ENCODE data around the gene CD68. TPM values are rescaled to one million over a fixed set of nuclear protein-coding genes. Genes with fewer than 3 reads are reported as not detected.

The CD68 gene
- total RNA-seq, 1 donor from 2014 or later = 0.62 TPM

GRCh38 chr17:7559320-7560171, 19.9 kb upstream of the CD68 start:
- DNase-seq = no peak

- no peak for DNase-seq
Observed at GRCh38 chr17:7560172-7561027, 19.0 kb upstream of the CD68 start.

GRCh38 chr17:7561028-7561575, 18.3 kb upstream of the CD68 start:
- DNase-seq = peak; percentile 64

GRCh38 chr17:7561589-7562207, 17.7 kb upstream of the CD68 start, which contains the start of gene SENP3:
SENP3 (plus strand) TSS chr17:7561919; CDS start chr17:7563077, 1,158 bp downstream.
- DNase-seq = peak; percentile 82

- no peak for DNase-seq
Observed at GRCh38 chr17:7562208-7562605, 17.2 kb upstream of the CD68 start.

GRCh38 chr17:7563115-7563869, 16.1 kb upstream of the CD68 start:
- DNase-seq = no peak

GRCh38 chr17:7569571-7569970, 9.9 kb upstream of the CD68 start:
- no peak for DNase-seq

- DNase-seq = no peak
Observed at GRCh38 chr17:7570351-7570750, 9.1 kb upstream of the CD68 start.

- DNase-seq = no peak
Observed at GRCh38 chr17:7572338-7572587, 7.2 kb upstream of the CD68 start.

- DNase-seq = peak; percentile 99
Observed at GRCh38 chr17:7572588-7573323, 6.7 kb upstream of the CD68 start.

GRCh38 chr17:7573324-7574080, 5.9 kb upstream of the CD68 start:
- peak; percentile 86 for DNase-seq

GRCh38 chr17:7574176-7574953, 5.1 kb upstream of the CD68 start:
- DNase-seq = no peak

GRCh38 chr17:7575481-7575883, 4.0 kb upstream of the CD68 start:
- no peak for DNase-seq

- DNase-seq = no peak
Observed at GRCh38 chr17:7575959-7576358, 3.5 kb upstream of the CD68 start.

- DNase-seq = no peak
Observed at GRCh38 chr17:7576432-7576937, 3.0 kb upstream of the CD68 start.

- DNase-seq = no peak
Observed at GRCh38 chr17:7577327-7578199, 1.9 kb upstream of the CD68 start.

- no peak for DNase-seq
Observed at GRCh38 chr17:7579834-7580603, 581 bp downstream of the CD68 start.

All from occipital lobe (tissue), 2 donors.